SK-N-SH (cell line): ENCODE results near the gene OR7A10. TPM values are rescaled to one million over a fixed set of nuclear protein-coding genes. Genes with fewer than 3 reads are reported as not detected.

Source experiments
- CTCF ChIA-PET: fragments of 300-600, 350-600 bp; formaldehyde crosslinking; extraction: SDS; loops from one replicate; lab custom pipeline; 2021; lab: Yijun Ruan, JAX
- POLR2A ChIA-PET: fragments of 350-600 bp; sonication (Branson Sonifier 250); formaldehyde crosslinking; extraction: SDS; loops from one replicate; lab custom pipeline; 2020; ENCODE audit warnings: antibody characterized with exemption, inconsistent platforms; lab: Yijun Ruan, JAX
- DNase-seq: peaks from one replicate; pipeline ENCODE4 v3.0.0; 2012
- H2AFZ ChIP-seq: fragments of 200-600 bp; sonication (generic); 2 replicates; pipeline ENCODE4 v1.8.1; 2016; ENCODE audit warnings: antibody characterized with exemption, mild to moderate bottlenecking, low read depth
- H3F3A ChIP-seq: fragments of 200-600 bp; sonication (generic); replicated peaks from 2 replicates; pipeline ENCODE3; 2016; ENCODE audit warnings: antibody characterized with exemption, mild to moderate bottlenecking; ENCODE audit not compliant: insufficient read depth
- H3K27ac ChIP-seq, 2 experiments: fragments of 200-500 bp in 1 of 2; fragments of 200-600 bp in 1 of 2; sonication (Bioruptor generic) in 1 of 2; sonication (generic), shearing (Covaris generic) in 1 of 2; 2 replicates each; pipeline versions ENCODE4 v1.5.1 to v1.6.1; 2014 to 2016; ENCODE audit warnings: low read depth in 2 of 2, inconsistent platforms in 1 of 2, low read length in 1 of 2, mild to moderate bottlenecking in 1 of 2, mixed read lengths in 1 of 2
- H3K27me3 ChIP-seq: fragments of 200-600 bp; sonication (generic), shearing (Covaris generic); 2 replicates; pipeline ENCODE4 v1.6.1; 2016; ENCODE audit warnings: mixed run types; ENCODE audit not compliant: insufficient read depth
- H3K36me3 ChIP-seq, 2 experiments: fragments of 200-500 bp in 1 of 2; fragments of 200-600 bp in 1 of 2; sonication (Bioruptor generic) in 1 of 2; sonication (generic) in 1 of 2; replicated peaks in 1 of 2; 2 replicates each; pipeline versions ENCODE3 to v1.5.1; 2014 to 2016; ENCODE audit warnings: low read length in 1 of 2, mild to moderate bottlenecking in 1 of 2; ENCODE audit not compliant: insufficient read depth in 2 of 2, control insufficient read depth in 1 of 2
- H3K4me1 ChIP-seq, 2 experiments: fragments of 200-500 bp in 1 of 2; fragments of 200-600 bp in 1 of 2; sonication (Bioruptor generic) in 1 of 2; sonication (generic), shearing (Covaris generic) in 1 of 2; 2 replicates each; pipeline versions ENCODE4 v1.5.1 to v1.6.1; 2014 to 2016; ENCODE audit warnings: low read depth in 1 of 2, low read length in 1 of 2, mixed run types in 1 of 2; ENCODE audit not compliant: insufficient read depth in 2 of 2, control insufficient read depth in 1 of 2
- H3K4me2 ChIP-seq: fragments of 200-600 bp; sonication (generic), shearing (Covaris generic); 2 replicates; pipeline ENCODE4 v1.6.1; 2017; ENCODE audit warnings: mixed run types
- H3K4me3 ChIP-seq, 2 experiments: fragments of 200-500 bp in 1 of 2; fragments of 200-600 bp in 1 of 2; sonication (Bioruptor generic) in 1 of 2; sonication (generic), shearing (Covaris generic) in 1 of 2; 2 replicates each; pipeline versions ENCODE4 v1.5.1 to v1.8.1; 2014 to 2016; ENCODE audit warnings: low read depth in 2 of 2, inconsistent platforms in 1 of 2, low read length in 1 of 2, mild to moderate bottlenecking in 1 of 2, mixed read lengths in 1 of 2, moderate library complexity in 1 of 2
- H3K79me2 ChIP-seq: fragments of 200-600 bp; sonication (generic); 2 replicates; pipeline ENCODE4 v1.8.1; 2017; ENCODE audit warnings: mild to moderate bottlenecking; ENCODE audit not compliant: insufficient read depth
- H3K9ac ChIP-seq: fragments of 200-600 bp; sonication (generic); 2 replicates; pipeline ENCODE4 v1.6.1; 2017; ENCODE audit warnings: mixed run types
- H3K9me2 ChIP-seq: fragments of 200-600 bp; sonication (generic); 2 replicates; pipeline ENCODE4 v1.6.1; 2017; ENCODE audit warnings: mixed run types
- H3K9me3 ChIP-seq: fragments of 200-600 bp; sonication (generic); 2 replicates; pipeline ENCODE4 v1.6.1; 2017; ENCODE audit warnings: mixed run types, mild to moderate bottlenecking, moderate library complexity
- H4K20me1 ChIP-seq: fragments of 200-600 bp; sonication (generic); 2 replicates; pipeline ENCODE4 v1.6.1; 2017; ENCODE audit warnings: mild to moderate bottlenecking, mixed run types; ENCODE audit not compliant: insufficient read depth
- CHD2 ChIP-seq: fragments of 150-350 bp; IDR thresholded peaks from 2 replicates; pipeline ENCODE4 v1.6.1; 2018; ENCODE audit warnings: low read length; ENCODE audit not compliant: partially characterized antibody
- EZH2phosphoT487 ChIP-seq: fragments of 200-600 bp; sonication (generic); IDR thresholded peaks from 2 replicates; pipeline ENCODE4 v1.6.1; 2017; ENCODE audit warnings: low read depth, mixed run types, mild to moderate bottlenecking, antibody characterized with exemption, moderate library complexity, borderline replicate concordance
- FOXM1 ChIP-seq: IDR thresholded peaks from 2 replicates; pipeline ENCODE4 v1.4.0; 2012; ENCODE audit warnings: low read depth, mild to moderate bottlenecking
- MEF2A ChIP-seq: IDR thresholded peaks from 2 replicates; pipeline ENCODE4 v1.4.0; 2012; ENCODE audit warnings: low read depth, borderline replicate concordance
- NFIC ChIP-seq: IDR thresholded peaks from 2 replicates; pipeline ENCODE4 v1.4.0; 2012; ENCODE audit warnings: borderline replicate concordance
- POLR2AphosphoS5 ChIP-seq: IDR thresholded peaks from 2 replicates; pipeline ENCODE4 v1.6.1; 2012; ENCODE audit warnings: low read depth, low read length
- RCOR1 ChIP-seq: fragments of 150-350 bp; IDR thresholded peaks from 2 replicates; pipeline ENCODE4 v1.6.1; 2017; ENCODE audit warnings: antibody characterized with exemption, low read length
- REST ChIP-seq: IDR thresholded peaks from 2 replicates; pipeline ENCODE4 v1.6.1; 2012; ENCODE audit warnings: mild to moderate bottlenecking, low read depth, low read length, moderate library complexity
- RFX5 ChIP-seq: IDR thresholded peaks from 2 replicates; pipeline ENCODE4 v1.6.1; 2012; ENCODE audit warnings: mild to moderate bottlenecking, improper control_type of control experiment, low read length
- RXRA ChIP-seq: IDR thresholded peaks from 2 replicates; pipeline ENCODE4 v1.4.0; 2012; ENCODE audit warnings: low read depth, mild to moderate bottlenecking, borderline replicate concordance
- SIN3A ChIP-seq: IDR thresholded peaks from 2 replicates; pipeline ENCODE4 v1.6.1; 2012; ENCODE audit warnings: low read depth, mild to moderate bottlenecking, low read length, moderate library complexity, borderline replicate concordance
- TAF1 ChIP-seq: IDR thresholded peaks from 2 replicates; pipeline ENCODE4 v1.6.1; 2012; ENCODE audit warnings: low read depth, mild to moderate bottlenecking, low read length, moderate library complexity, borderline replicate concordance
- TCF12 ChIP-seq: IDR thresholded peaks from 2 replicates; pipeline ENCODE4 v1.4.0; 2012
- USF2 ChIP-seq: fragments of 150-350 bp; IDR thresholded peaks from 2 replicates; pipeline ENCODE4 v1.6.1; 2017; ENCODE audit warnings: antibody characterized with exemption, low read length, low read depth, borderline replicate concordance
- ZBTB33 ChIP-seq: IDR thresholded peaks from 2 replicates; pipeline ENCODE4 v1.4.0; 2012; ENCODE audit warnings: low read depth, borderline replicate concordance
- WGBS: methylation state at CpG from one replicate; pipeline ENCODE4 v1.1.6; 2017; ENCODE audit warnings: low lambda C conversion rate; 5-methylcytosine and 5-hydroxymethylcytosine counted together
- polyA plus RNA-seq, 3 experiments: library from polyadenylated mRNA; depleted of rRNA; stranded (reverse); fragments of >200 nt; gene quantifications; 2 replicates each; pipeline ENCODE4 v1.2.3, GENCODE V29; 2012

OR7A10 gene
- polyA plus RNA-seq, 1 of the 3 experiments (the other 2 are of a cell fraction), result not detected

- H3K27ac ChIP-seq, result no peak within 1 kb of the TSS
- WGBS, result 0% methylated on average over 1 of the region's 1 CpG
- no peaks in the 10 kb centered on the region for H4K20me1 ChIP-seq
- no peaks in the 10 kb centered on the region for H3K4me1 ChIP-seq
- H3K4me2 ChIP-seq, result no peak within 1 kb of the TSS
- no peaks in the 10 kb centered on the region for H3K79me2 ChIP-seq
- H3F3A ChIP-seq, result no peaks in the 10 kb centered on the region
- ChIA-PET CTCF (no interaction called here), POLR2A (no interaction called here)
- H3K27me3 ChIP-seq, result peaks cover 23% of the 10 kb centered on the region; the same call in 1 of the 2 replicates
- H2AFZ ChIP-seq, result no peak within 1 kb of the TSS
- H3K36me3 ChIP-seq, result no peaks in the 10 kb centered on the region
- H3K9ac ChIP-seq, result no peak within 1 kb of the TSS
- H3K4me3 ChIP-seq, result no peak within 1 kb of the TSS
- no peak for DNase-seq
- no peaks in the 10 kb centered on the region for H3K9me3 ChIP-seq
- no peaks in the 10 kb centered on the region for H3K9me2 ChIP-seq
- TF ChIP-seq RFX5 (no peak), NFIC (no peak), TAF1 (no peak), EZH2phosphoT487 (no peak), SIN3A (no peak), RXRA (no peak), RCOR1 (no peak), CHD2 (no peak), REST (no peak), FOXM1 (no peak), USF2 (no peak), MEF2A (no peak), TCF12 (no peak), ZBTB33 (no peak), POLR2AphosphoS5 (no peak)
Observed at GRCh38 chr19:14835011-14835410, 13.7 kb downstream of the OR7A10 start, which contains the start of the genes OR7A5 and OR7C1. Gene OR7A5, minus strand, starts transcription at chr19:14835185. Its CDS starts 6,944 bp downstream, at chr19:14828241. Gene OR7C1, minus strand, starts transcription at chr19:14835185. Its CDS starts 35,049 bp downstream, at chr19:14800136.
